HG03139 (cell line): ENCODE data around the gene DNA2.
"Not testable (repeated sequence)": the region's sequence is repeated elsewhere in the genome, so short reads cannot be mapped to it uniquely, and the experiment has no call there.

Experiments used
- ATAC-seq: cut with Tn5 transposase; IDR thresholded peaks from one replicate; pipeline ENCODE4 v1.9.1; 2021; ENCODE audit not compliant: unreplicated experiment

Gene DNA2

DNA sequence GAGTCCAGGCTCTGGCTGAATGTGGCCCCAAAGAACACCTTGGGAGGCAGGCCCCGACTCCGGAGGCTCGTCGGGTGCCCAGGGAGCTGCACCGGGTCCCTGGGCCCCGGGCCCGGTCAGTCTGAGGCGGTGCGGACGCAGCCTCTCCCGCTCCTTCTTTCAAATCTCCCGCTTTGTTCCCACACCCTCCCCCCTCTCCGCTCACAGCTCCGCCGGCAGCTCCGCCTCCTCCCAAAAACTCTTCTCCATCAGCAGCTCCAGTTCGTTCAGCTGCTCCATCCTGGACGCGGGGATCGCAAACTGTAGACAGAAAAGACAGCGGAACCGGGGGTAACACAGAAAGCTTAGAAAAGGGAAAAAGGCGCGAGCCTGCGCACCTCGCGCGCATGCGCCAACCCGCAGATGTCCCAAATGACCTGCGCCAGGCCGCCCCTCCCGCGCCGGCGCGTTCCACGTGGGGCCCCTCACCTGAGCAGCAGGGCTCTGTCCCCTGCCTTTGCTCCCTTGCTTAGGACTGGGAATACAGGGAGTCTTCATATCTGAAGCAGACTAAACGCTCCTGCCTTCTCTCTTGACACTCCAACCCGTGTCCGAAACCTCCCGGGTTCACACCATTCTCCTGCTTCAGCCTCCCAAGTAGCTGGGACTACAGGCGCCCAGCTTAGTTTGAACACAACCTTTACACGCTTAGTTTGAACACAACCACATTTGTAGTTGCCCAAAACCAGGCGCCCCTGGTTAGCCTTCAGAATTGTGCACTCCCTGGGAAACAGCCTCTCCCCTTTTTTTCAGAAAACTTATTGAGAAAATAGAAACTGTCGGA, at the start of gene DNA2:
DNA2 (minus strand) TSS at position 388 of the 823 bp plus-strand sequence; CDS start at position 279, 109 bp downstream.
- peak; percentile 82 for ATAC-seq

GRCh38 chr10:68518609-68519008, 46.8 kb upstream of the DNA2 start:
- not testable (repeated sequence) for ATAC-seq

GRCh38 chr10:68517188-68517587, 45.4 kb upstream of the DNA2 start:
- ATAC-seq: no peak

DNA sequence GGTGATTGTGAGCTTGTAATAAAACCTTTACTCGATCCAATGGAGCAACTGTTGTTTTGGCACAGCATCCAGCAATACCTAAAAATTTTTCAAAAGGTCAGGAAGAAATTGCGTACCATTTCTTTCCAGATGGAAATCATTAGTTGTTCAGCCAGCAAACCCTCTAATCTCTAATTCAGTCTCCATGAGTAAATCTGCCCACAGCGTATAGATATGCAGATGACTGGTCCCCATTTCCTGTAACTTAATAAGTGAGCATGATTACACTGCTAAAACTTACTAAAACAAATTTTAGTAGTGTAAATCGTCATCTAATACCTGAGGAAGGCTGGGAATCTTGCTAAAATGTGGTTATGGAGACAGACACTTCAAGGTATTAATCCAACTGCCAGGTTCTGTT, 45.0 kb upstream of the DNA2 start:
- no peak for ATAC-seq

- not testable (repeated sequence) for ATAC-seq
Observed at GRCh38 chr10:68516216-68516615, 44.4 kb upstream of the DNA2 start.

DNA sequence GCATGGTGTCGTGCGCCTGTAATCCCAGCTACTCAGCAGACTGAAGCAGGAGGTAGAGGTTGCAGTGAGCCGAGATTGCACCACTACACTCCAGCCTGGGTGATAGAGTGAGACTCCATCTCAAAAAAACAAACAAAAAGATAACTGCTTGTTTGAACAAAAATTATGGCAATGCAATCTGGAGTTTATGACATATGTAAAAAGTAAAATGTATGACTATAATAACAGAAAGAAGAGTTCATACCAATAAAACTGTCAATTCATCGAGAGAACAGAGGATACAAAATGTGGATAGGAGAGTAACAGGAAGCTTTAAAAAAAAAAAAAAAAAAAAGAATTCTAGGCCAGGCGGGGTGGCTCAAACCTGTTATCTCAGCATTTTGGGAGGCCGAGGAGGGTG, 36.3 kb upstream of the DNA2 start:
- no peak for ATAC-seq

GRCh38 chr10:68506411-68506810, 34.6 kb upstream of the DNA2 start:
- ATAC-seq: no peak

- ATAC-seq: no peak
Observed at GRCh38 chr10:68502846-68503245, 31.1 kb upstream of the DNA2 start.

- no peak for ATAC-seq
Observed at GRCh38 chr10:68501691-68502090, 29.9 kb upstream of the DNA2 start.

DNA sequence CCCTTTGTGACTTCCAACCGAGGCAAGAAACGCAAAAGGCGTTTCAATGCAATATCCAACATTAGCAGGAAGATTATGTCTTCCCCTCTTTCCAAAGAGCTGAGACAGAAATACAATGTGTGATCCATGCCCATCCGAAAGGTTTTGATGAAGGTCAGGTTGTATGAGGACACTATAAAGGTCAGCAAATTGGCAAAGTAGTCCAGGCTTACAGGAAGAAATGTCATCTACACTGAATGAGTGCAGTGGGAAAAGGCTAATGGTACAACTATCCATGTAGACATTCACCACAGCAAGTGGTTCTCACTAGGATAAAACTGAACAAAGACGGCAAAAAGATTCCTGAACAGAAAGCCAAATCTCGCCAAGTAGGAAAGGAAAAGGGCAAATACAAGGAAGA, 27.8 kb upstream of the DNA2 start:
- ATAC-seq: no peak

DNA sequence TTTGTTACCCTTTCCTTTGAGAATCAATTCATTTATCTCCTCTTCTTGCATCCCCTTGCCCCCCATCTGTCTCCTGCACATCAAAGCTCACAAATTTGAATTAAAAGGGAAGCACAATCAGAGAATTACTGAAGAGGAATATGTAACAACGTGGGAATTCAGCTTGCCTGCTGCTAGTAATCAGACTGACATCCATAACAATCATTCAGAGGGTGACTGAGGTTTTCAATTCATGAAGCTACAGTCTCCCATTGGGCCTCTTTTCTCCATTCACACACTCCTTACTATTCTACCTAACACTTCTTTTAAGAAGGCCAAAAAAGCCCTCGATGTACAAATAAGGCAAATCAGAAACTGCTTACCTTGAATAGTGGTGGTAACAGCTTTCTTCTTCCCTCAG, 24.3 kb upstream of the DNA2 start:
- no peak for ATAC-seq

DNA sequence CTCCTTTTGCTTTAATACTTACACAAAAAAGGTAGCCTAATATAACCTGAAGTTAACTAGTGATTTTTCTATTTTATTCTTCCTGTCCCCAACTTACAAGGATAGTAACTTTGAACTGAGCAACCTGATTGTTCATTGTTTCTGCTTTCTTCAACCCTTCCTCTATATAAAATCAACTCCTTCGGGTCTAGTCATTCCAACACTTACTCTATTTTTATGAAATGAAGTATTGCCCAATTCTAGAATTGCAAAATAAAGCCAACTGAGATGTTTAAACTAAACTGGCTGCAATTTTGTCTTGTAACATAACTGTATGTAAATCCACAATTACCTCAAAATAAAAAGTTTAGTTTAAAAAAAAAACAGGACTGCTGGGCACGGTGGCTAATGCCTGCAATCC, 20.3 kb upstream of the DNA2 start:
- no peak for ATAC-seq

DNA sequence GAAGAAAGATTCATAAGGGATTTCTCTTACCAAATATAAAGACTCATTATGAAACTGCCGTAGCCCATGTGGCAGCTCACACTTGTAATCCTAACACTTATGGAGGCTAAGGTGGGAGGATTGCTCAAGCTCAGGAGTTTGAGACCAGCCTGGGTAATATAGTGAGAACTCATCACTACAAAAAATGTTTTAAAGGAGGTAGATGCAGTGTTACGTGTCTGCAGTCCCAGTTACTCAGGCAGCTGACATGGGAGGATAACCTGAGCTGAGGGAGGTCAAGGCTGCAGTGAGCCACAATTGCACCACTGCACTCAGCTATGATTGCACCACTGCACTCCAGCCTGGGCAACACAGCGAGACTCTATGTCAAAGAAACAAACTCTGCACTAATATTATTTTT, 18.1 kb upstream of the DNA2 start:
- no peak for ATAC-seq

DNA sequence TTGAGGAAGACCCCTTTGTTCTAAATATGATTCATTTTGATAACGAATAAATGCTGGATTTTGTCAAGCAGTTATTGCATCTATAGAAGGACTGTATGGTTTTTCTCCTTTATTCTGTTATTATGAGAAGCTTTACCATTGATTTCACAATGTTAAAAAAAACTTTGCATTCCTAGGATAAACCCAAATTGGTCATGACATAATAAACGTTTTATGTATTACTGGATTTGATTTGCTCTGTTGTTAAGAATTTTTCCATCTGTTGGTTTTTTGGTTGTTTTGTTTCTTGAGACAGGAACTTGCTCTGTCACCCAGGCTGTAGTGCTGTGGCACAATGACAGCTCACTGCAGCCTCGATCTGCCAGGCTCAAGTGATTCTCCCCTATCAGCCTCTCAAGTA, 2.2 kb upstream of the DNA2 start:
- no peak for ATAC-seq

DNA sequence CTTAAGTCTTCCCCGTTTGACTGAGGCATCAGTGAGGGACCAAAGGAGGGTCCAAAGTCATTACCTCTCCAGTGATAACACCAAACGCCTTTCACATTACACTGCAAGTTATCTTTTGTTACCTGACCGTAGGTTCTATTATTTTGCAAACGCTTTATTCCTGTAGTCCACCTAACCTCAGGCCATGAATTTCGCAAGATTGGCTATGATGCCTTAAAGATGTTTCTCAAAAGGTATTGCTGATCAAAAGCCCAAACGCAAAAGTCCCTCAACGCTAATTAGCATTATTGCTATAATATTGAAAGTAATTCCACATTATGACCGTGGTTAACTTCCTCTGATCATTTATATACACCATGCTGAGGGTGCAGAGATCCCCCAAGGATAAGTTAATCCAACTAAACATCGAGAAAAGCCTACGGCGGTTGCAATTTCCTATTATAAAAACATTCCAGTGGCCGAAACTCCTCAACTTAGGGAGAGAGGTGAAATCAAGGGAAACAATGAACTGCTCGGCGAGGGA, 649 bp downstream of the DNA2 start:
- ATAC-seq: no peak

- no peak for ATAC-seq
Observed at GRCh38 chr10:68470300-68470699, 1.5 kb downstream of the DNA2 start.

GRCh38 chr10:68469838-68470237, 1.9 kb downstream of the DNA2 start:
- no peak for ATAC-seq

- ATAC-seq: not testable (repeated sequence)
Observed at GRCh38 chr10:68464729-68465128, 7.0 kb downstream of the DNA2 start.

DNA sequence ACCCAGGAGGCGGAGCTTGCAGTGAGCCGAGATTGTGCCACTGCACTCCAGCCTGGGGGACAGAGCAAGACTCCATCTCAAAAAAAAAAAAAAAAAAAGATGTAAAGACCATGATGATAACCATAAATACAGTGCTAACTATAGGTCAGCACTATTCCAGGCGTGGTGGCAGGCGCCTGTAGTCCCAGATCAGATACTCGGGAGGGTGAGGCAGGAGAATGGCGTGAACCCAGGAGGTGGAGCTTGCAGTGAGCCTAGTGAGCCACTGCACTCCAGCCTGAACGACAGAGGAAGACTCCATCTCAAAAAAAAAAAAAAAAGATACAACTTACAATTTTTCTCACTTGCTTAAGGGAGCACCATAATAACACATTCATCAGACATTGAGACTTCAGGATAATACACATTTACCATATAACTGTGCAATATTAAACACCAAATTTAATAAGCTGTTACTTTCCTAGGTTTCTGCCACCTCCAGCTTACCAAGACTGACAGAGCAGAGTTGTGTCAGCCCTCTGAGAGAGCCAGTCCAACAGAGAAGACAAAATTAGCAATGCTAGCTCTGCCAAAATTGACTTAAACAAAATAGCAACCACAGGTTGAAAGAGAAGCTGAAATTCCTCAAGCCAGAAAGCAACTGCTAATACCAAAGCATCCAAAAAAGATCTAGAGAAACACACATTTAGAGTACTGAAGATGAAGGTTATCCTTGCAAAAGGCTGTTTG, 8.2 kb downstream of the DNA2 start:
- no peak for ATAC-seq

- ATAC-seq: no peak
Observed at GRCh38 chr10:68462536-68462935, 9.2 kb downstream of the DNA2 start.

GRCh38 chr10:68461032-68461431, 10.7 kb downstream of the DNA2 start:
- ATAC-seq: no peak

DNA sequence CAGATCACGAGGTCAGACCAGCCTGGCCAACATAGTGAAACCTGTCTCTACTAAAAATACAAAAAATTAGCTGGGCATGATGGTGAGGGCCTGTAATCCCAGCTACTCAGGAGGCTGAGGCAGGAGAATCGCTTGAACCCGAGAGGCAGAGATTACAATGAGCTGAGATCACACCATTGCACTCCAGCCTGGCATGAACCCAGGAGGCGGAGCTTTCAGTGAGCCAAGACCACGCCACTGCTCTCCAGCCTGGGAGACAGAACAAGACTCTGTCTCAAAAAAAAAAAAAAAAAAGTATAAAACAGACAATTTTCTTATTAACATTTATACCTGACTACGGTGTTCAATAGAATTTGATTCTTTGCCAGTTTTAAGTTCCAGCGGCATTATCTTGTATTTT, 22.1 kb downstream of the DNA2 start:
- not testable (repeated sequence) for ATAC-seq
